ENCODE data around the gene CARD8.

Gene CARD8

DNA sequence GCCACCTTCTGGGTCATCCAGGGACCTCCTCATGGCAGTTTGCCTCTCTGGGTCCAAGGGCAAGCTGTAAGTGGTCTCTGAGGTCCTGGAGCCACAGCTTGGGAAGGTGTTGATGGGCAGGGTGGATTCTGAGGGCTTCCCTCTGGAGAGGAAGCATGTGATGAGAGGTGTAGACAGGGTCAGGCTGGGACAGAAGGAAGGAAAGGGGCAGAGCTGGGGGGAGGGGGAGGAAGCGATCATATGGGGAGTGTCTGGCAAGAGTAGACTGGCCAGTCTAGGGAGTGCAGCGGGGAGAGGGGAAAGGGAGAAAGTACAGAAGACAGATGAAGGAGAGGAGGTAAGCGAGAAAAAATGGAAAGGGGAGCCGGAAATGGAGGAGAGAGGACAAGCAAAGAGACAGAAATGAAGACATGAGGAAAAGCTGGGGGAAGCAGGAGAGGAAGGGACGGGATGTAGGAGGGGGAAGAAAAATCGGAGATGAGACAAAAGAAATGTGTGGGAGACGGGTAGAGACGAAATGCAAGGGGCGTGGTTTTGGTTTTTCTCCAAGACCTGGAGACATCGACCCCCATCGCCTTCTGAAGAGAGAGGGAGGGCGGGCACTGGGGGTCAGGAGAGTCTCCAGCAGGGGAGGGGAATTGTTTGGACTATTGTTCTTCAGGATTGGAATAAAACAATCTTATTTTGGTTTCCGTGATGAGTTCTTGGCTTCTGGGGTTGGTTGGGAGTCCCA is 58.6 kb downstream of the CARD8 start:
- ATAC-seq (ENCODE audit: insufficient read depth, low read depth) (0 out of 3 replicates have a peak, but pooled peaks have one; percentile 16), DNase-seq (no peak)
- no peak overlapping the region for H3K4me2 ChIP-seq (ENCODE audit: insufficient read depth, low read length)
- peaks cover under 1% of the 10 kb centered on the region; the same call in 1 of the 2 replicates for H3K4me1 ChIP-seq (ENCODE audit: insufficient read depth, low read length)
- TF ChIP-seq, protein P1, sequence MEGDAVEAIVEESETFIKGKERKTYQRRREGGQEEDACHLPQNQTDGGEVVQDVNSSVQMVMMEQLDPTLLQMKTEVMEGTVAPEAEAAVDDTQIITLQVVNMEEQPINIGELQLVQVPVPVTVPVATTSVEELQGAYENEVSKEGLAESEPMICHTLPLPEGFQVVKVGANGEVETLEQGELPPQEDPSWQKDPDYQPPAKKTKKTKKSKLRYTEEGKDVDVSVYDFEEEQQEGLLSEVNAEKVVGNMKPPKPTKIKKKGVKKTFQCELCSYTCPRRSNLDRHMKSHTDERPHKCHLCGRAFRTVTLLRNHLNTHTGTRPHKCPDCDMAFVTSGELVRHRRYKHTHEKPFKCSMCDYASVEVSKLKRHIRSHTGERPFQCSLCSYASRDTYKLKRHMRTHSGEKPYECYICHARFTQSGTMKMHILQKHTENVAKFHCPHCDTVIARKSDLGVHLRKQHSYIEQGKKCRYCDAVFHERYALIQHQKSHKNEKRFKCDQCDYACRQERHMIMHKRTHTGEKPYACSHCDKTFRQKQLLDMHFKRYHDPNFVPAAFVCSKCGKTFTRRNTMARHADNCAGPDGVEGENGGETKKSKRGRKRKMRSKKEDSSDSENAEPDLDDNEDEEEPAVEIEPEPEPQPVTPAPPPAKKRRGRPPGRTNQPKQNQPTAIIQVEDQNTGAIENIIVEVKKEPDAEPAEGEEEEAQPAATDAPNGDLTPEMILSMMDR (IDR thresholded peaks at IDR 0.05; ENCODE audit: borderline replicate concordance, extremely low read depth, low read length, poor library complexity, severe bottlenecking), result no peak
- no peak for TF ChIP-seq EZH2 (IDR thresholded peaks at IDR 0.05; ENCODE audit: borderline replicate concordance, low read depth, low read length, severe bottlenecking)
- no peaks in the 10 kb centered on the region for H3K79me2 ChIP-seq (ENCODE audit: insufficient read depth, low read length)
- H3K36me3 ChIP-seq (ENCODE audit: insufficient read depth, low read length), result peaks cover 9% of the 10 kb centered on the region
- H3K27me3 ChIP-seq (ENCODE audit: insufficient read depth, low read length, poor library complexity), result no peaks in the 10 kb centered on the region
- no peaks in the 10 kb centered on the region for H4K20me1 ChIP-seq (ENCODE audit: insufficient read depth, low read length)
- H3K4me3 ChIP-seq (ENCODE audit: low read depth in 1 of 2, low read length in 2 of 2), result no peak overlapping the region
- no peak overlapping the region for H2AFZ ChIP-seq (ENCODE audit: low read depth, low read length)
- H3K27ac ChIP-seq (ENCODE audit: low read length), result no peak overlapping the region
- H3K9ac ChIP-seq (ENCODE audit: low read depth, low read length), result no peak overlapping the region
- H3K9me3 ChIP-seq (ENCODE audit: insufficient read depth, low read length, severe bottlenecking), result no peaks in the 10 kb centered on the region

DNA sequence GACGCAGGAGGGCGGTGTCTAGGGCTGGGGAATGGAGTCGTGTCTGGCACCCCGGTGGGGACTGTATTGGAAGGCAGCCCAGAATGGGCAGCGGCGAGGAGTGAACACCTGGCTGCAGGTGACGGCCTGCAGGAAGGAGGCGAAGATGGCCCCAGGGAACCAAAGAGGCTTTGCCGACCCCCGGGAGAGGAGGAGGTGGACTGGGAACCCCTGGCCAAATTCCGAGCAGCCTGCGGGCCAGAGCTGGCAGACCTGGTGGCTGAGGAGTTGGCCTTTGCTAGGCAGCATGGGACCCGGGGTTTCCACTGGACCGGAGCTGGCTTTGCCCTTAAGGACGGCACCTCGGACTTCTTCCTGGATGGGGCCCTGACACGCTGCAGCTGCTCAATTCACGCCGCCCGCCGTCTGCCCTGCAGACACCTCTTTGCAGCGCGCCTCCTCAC is 59.4 kb downstream of the CARD8 start:
- no peak for TF ChIP-seq EZH2 (IDR thresholded peaks at IDR 0.05; ENCODE audit: borderline replicate concordance, low read depth, low read length, severe bottlenecking)
- TF ChIP-seq, protein P1 (IDR thresholded peaks at IDR 0.05; ENCODE audit: borderline replicate concordance, extremely low read depth, low read length, poor library complexity, severe bottlenecking), result no peak
- no peak overlapping the region for H3K4me3 ChIP-seq (ENCODE audit: low read depth in 1 of 2, low read length in 2 of 2)
- no peaks in the 10 kb centered on the region for H3K79me2 ChIP-seq (ENCODE audit: insufficient read depth, low read length)
- H3K9ac ChIP-seq (ENCODE audit: low read depth, low read length), result no peak overlapping the region
- no peak overlapping the region for H3K4me2 ChIP-seq (ENCODE audit: insufficient read depth, low read length)
- H3K27ac ChIP-seq (ENCODE audit: low read length), result no peak overlapping the region
- DNase-seq (no peak), ATAC-seq (ENCODE audit: insufficient read depth, low read depth) (no peak)
- no peak overlapping the region for H2AFZ ChIP-seq (ENCODE audit: low read depth, low read length)
- no peaks in the 10 kb centered on the region for H3K27me3 ChIP-seq (ENCODE audit: insufficient read depth, low read length, poor library complexity)
- H3K36me3 ChIP-seq (ENCODE audit: insufficient read depth, low read length), result peaks cover 9% of the 10 kb centered on the region
- no peaks in the 10 kb centered on the region for H4K20me1 ChIP-seq (ENCODE audit: insufficient read depth, low read length)
- H3K9me3 ChIP-seq (ENCODE audit: insufficient read depth, low read length, severe bottlenecking), result no peaks in the 10 kb centered on the region
- H3K4me1 ChIP-seq (ENCODE audit: insufficient read depth, low read length), result no peaks in the 10 kb centered on the region

- Histone ChIP-seq H2AFZ (ENCODE audit: low read depth, low read length) (no peak overlapping the region), H3K4me1 (ENCODE audit: insufficient read depth, low read length) (no peaks in the 10 kb centered on the region), H4K20me1 (ENCODE audit: insufficient read depth, low read length) (no peaks in the 10 kb centered on the region), H3K4me3 (ENCODE audit: low read depth in 1 of 2, low read length in 2 of 2) (no peak overlapping the region), H3K9me3 (ENCODE audit: insufficient read depth, low read length, severe bottlenecking) (no peaks in the 10 kb centered on the region), H3K36me3 (ENCODE audit: insufficient read depth, low read length) (peaks cover 17% of the 10 kb centered on the region), H3K27ac (ENCODE audit: low read length) (no peak overlapping the region), H3K27me3 (ENCODE audit: insufficient read depth, low read length, poor library complexity) (no peaks in the 10 kb centered on the region), H3K79me2 (ENCODE audit: insufficient read depth, low read length) (no peaks in the 10 kb centered on the region), H3K9ac (ENCODE audit: low read depth, low read length) (no peak overlapping the region), H3K4me2 (ENCODE audit: insufficient read depth, low read length) (no peak overlapping the region)
- TF ChIP-seq EZH2 (IDR thresholded peaks at IDR 0.05; ENCODE audit: borderline replicate concordance, low read depth, low read length, severe bottlenecking), result no peak
- TF ChIP-seq, protein P1 (IDR thresholded peaks at IDR 0.05; ENCODE audit: borderline replicate concordance, extremely low read depth, low read length, poor library complexity, severe bottlenecking), result no peak
- no peak; the same call in 2 of the 3 replicates for ATAC-seq (ENCODE audit: insufficient read depth, low read depth)
- no peak for DNase-seq
Measured at GRCh38 chr19:48194844-48195830, 60.6 kb downstream of the CARD8 start.

Measured in DND-41 (cell line).